Heart left ventricle (tissue), 16 donors: ENCODE results near the gene LCNL1. TPM values are rescaled to one million over a fixed set of nuclear protein-coding genes. Genes with fewer than 3 reads are reported as not detected.

ENCODE experiments used
- ATAC-seq, 4 donors: fragments of 200-7000 bp; cut with Tn5 transposase; one replicate each; pipeline ENCODE4 v1.9.1; 2020 to 2022; ENCODE audit warnings: moderate library complexity in 4 of 4, mild to moderate bottlenecking in 3 of 4, moderate number of reproducible peaks in 1 of 4
- DNase-seq, 5 donors: peaks; one replicate each; pipeline ENCODE4 v3.0.0-alpha.2; 2020
- H3K27ac ChIP-seq, 12 donors: fragments of 200-600 bp; sonication (generic) in 4 of 12; one replicate each; pipeline versions ENCODE4 v1.5.0 to v1.8.0; 2016 to 2022; ENCODE audit warnings: mild to moderate bottlenecking in 2 of 12
- H3K27me3 ChIP-seq, 9 donors: fragments of 200-600 bp; sonication (generic) in 2 of 9; one replicate each; pipeline versions ENCODE4 v1.5.1 to v1.8.0; 2016 to 2022; ENCODE audit warnings: mild to moderate bottlenecking in 3 of 9
- H3K36me3 ChIP-seq, 9 donors: fragments of 200-600 bp; sonication (generic) in 2 of 9; one replicate each; pipeline versions ENCODE4 v1.5.0 to v1.8.0; 2018 to 2022; ENCODE audit warnings: mild to moderate bottlenecking in 2 of 9
- H3K4me1 ChIP-seq, 12 donors: fragments of 200-600 bp; sonication (generic) in 4 of 12; one replicate each; pipeline versions ENCODE4 v1.5.0 to v1.8.0; 2016 to 2022; ENCODE audit warnings: mild to moderate bottlenecking in 3 of 12
- H3K4me3 ChIP-seq, 12 donors: fragments of 200-600 bp; sonication (generic) in 4 of 12; one replicate each; pipeline versions ENCODE4 v1.5.0 to v1.8.0; 2017 to 2022; ENCODE audit warnings: mild to moderate bottlenecking in 9 of 12, moderate library complexity in 4 of 12
- H3K9me3 ChIP-seq, 12 donors: fragments of 200-600 bp; sonication (generic) in 4 of 12; one replicate each; pipeline versions ENCODE4 v1.5.0 to v1.8.0; 2016 to 2022; ENCODE audit warnings: mild to moderate bottlenecking in 1 of 12
- CTCF ChIP-seq, 12 donors: fragments of 200-600 bp; sonication (generic) in 4 of 12; IDR thresholded peaks; one replicate each; pipeline versions ENCODE4 v1.5.0 to v1.8.0; 2018 to 2022; ENCODE audit warnings: antibody characterized with exemption in 12 of 12, mild to moderate bottlenecking in 5 of 12
- POLR2A ChIP-seq, 2 donors: fragments of 450-650 bp; IDR thresholded peaks; one replicate each; pipeline ENCODE4 v1.6.1; 2017; ENCODE audit warnings: antibody characterized with exemption in 2 of 2, mild to moderate bottlenecking in 2 of 2, moderate library complexity in 2 of 2
- WGBS, 4 donors: extraction: QIAGEN DNeasy Blood & Tissue Kit in 2 of 4; methylation state at CpG; one replicate each; pipeline versions ENCODE4 v1.1.5 to v1.1.7; 2013 to 2018; 5-methylcytosine and 5-hydroxymethylcytosine counted together
- intact Hi-C, 10 donors: fragments of 100-400 bp; cut with DNase I; formaldehyde crosslinking; loops; one replicate each; pipeline versions ENCODE4 v1.11.1 to v1.14.2; 2022
- polyA plus RNA-seq, 2 donors: library from polyadenylated mRNA; stranded (reverse); fragments of 200-250 nt; gene quantifications; one replicate each; pipeline ENCODE4 v1.2.3, GENCODE V29; 2013
- total RNA-seq, 9 donors: library from RNA; depleted of rRNA in 2 of 9; stranded (reverse); fragments of >200 nt in 2 of 9; fragmentation: NEBNext Ultra II Directional in 3 of 9; extraction: Animal tissue kit (Norgen Biotek cat#: 25700) in 3 of 9; gene quantifications; one replicate each; pipeline versions ENCODE4 v1.1.0 to v1.2.4, GENCODE V29; 2016 to 2023
- donor health status: ischemic (EF 13 %, LVEDD 7.1; RV severe dilation, severe dysfunction).
- donor health status: healthy with polysubstance abuse.
- donor health status: DM: no; HTN: yes; CAD: no.
- donor health status: DM: no; HTN: no; CAD: no.
- donor health status: ischemic (EF 25% LVEDD 6.9; RV normal size, moderate dysfunction).
- donor health status: ischemic (EF 25% LVEDD 5.7; RV mildly dilated, moderate dysfunction).
- donor health status: healthy.
- donor health status: DM: yes; HTN: yes; CAD: no.
- donor health status: ischemic (EF 35%, LVEDD 5.7; RV mildly dilated, moderate dysfunction).
- donor health status: nonischemic (EF 11% LVEDD 7.7; RV severe dilation, severe dysfunction).
- donor health status: DM: yes; HTN: yes; CAD: no.
- donor health status: PGD.
- donor health status: ischemic (EF 29% LVEDD 5.4; RV normal size, mild dysfunction).
- donor health status: nonischemic (EF 23%, LVEDD 6.1; RV moderate dilation, normal function).

LCNL1 gene
- total and polyA plus RNA-seq, 11 donors = 0.14 to 14.9 (median 2.7) TPM

DNA sequence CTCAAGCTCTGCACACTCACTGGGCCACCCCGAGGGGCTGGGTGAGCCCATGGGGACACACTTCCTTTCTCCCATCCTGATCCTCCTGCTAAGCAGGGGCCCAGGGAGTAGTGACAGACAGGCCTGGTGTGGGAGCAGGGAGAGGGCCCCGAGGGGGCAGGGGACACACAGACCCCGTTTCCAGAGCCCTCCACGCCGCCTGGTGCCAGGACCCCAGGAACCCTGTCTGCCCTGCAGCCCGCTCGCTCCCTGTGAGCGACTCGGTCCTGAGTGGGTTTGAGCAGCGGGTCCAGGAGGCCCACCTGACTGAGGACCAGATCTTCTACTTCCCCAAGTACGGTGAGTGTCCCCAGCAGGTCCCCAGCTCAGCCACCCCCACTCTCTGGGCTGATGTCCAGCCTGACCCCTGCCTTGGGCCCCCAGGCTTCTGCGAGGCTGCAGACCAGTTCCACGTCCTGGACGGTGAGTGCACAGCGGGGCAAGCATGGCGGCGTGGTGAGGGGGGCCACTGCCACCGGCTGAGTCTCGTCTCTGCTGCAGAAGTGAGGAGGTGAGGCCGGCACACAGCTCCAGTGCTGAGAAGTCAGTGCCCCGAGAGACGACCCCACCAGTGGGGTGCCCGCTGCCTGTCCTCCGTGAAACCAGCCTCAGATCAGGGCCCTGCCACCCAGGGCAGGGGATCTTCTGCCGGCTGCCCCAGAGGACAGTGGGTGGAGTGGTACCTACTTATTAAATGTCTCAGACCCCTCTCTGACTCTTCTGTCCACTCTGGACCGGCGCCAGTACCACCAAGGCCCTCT is 36.4 kb upstream of the LCNL1 start:
- Histone ChIP-seq H3K4me3 (no peak overlapping the region), H3K9me3 (no peaks in the 10 kb centered on the region), H3K4me1 (peaks cover 7 to 70% (median 38%) of the 10 kb centered on the region in 12 donors), H3K27me3 (no peaks in the 10 kb centered on the region), H3K27ac (peak overlapping the region in 1 of 12 donors; percentile 71), H3K36me3 (peaks cover 6 to 20% (median 17%) of the 10 kb centered on the region in 9 donors)
- intact Hi-C loops = loop anchor here in 8 of 10 donors (2.0 to 5.0 kb wide), 9 partner anchors 36 to 154 kb away; partner anchors contain the start of genes PAXX (in 3 of the 8), ABCA2 (in 1 of the 8), CLIC3 (in 1 of the 8) and FUT7 (in 1 of the 8)
- ATAC-seq (no peak), DNase-seq (peak in 2 of 5 donors; percentile 33 to 61)
- 83 to 89% (median 87%) methylated on average over 14 to 27 of the region's 27 CpGs for WGBS, 4 donors
- no peak for TF ChIP-seq CTCF (IDR thresholded peaks at IDR 0.05)
- no peak for TF ChIP-seq POLR2A (IDR thresholded peaks at IDR 0.05)

DNA sequence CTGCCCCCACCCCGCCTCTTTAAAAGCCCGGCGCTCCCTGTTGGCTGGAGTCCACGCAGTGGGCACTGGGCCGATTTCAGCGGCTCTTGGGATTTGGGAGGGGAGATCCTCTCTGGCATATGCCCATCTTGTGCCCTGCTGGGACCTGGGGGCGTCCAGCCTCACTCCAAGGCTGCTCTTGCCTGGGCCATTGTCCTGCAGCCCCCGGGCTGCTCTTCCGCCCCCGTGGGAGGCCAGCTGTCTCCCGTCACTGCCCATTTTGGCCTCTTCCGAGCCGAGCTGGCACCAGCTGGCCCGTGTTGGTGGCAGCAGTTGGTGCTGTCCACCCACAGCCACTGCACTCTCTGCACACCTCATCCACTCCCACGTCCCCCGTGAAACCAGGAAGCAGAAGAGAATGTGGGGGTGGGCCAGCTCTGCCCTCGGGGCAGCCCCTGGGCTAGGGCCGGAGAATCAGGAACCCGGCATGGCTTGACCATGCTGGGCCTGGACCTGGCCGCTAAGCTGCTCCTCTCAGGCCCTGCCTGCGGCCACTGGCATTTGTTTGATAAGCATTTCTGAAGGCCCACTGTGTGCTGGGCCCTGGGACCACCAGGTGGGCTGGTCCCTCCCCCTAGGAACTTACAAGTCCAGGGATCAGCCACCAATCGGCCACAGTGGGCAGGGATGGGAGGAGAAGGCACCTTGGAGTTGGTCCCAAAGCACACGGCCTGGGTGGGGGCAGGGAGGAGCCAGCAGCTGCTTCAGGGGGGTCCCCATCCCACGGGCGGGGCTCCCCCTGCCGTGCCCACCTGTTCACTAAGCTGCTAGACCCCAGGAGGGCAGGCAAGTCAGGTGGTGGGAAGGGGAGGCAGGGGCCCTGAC is 35.5 kb upstream of the LCNL1 start:
- 57 to 72% (median 58%) methylated on average over 20 to 26 of the region's 26 CpGs for WGBS, 4 donors
- DNase-seq (peak in 2 of 5 donors; percentile 29 to 63), ATAC-seq (no peak)
- TF ChIP-seq POLR2A (IDR thresholded peaks at IDR 0.05) (no peak), CTCF (IDR thresholded peaks at IDR 0.05) (no peak)
- Histone ChIP-seq H3K4me1 (peaks cover 4 to 68% (median 38%) of the 10 kb centered on the region in 12 donors), H3K36me3 (peaks cover 1 to 12% (median 9%) of the 10 kb centered on the region in 9 donors), H3K4me3 (no peak overlapping the region), H3K27ac (peak overlapping the region in 8 of 12 donors; percentile 1 to 92 (median 52)), H3K9me3 (no peaks in the 10 kb centered on the region), H3K27me3 (no peaks in the 10 kb centered on the region)
- intact Hi-C loops = loop anchor here in 8 of 10 donors (2.0 to 5.0 kb wide), 9 partner anchors 35 to 155 kb away; partner anchors contain the start of genes PAXX (in 3 of the 8), ABCA2 (in 1 of the 8), CLIC3 (in 1 of the 8) and FUT7 (in 1 of the 8)

GRCh38 chr9:136947955-136948510 is 34.8 kb upstream of the LCNL1 start:
- intact Hi-C loops = loop anchor here (1.0 to 5.0 kb wide), 10 partner anchors 34 to 156 kb away; partner anchors contain the start of genes PAXX (in 3 of the 10), ABCA2 (in 1 of the 10), CLIC3 (in 1 of the 10) and FUT7 (in 1 of the 10)
- TF ChIP-seq CTCF (IDR thresholded peaks at IDR 0.05) (peak; percentile 41 to 77 (median 69)), POLR2A (IDR thresholded peaks at IDR 0.05) (no peak)
- DNase-seq = peak; percentile 73 to 86 (median 77)
- Histone ChIP-seq H3K4me3 (no peak overlapping the region), H3K27ac (peak overlapping the region in 8 of 12 donors; percentile 1 to 92 (median 52)), H3K9me3 (no peaks in the 10 kb centered on the region), H3K4me1 (peaks cover 2 to 68% (median 34%) of the 10 kb centered on the region in 12 donors), H3K27me3 (no peaks in the 10 kb centered on the region), H3K36me3 (peaks cover 0 to 4% (median 1%) of the 10 kb centered on the region in 9 donors)
- ATAC-seq = peak in 1 of 4 donors; percentile 40
- WGBS, 4 donors = 22 to 30% (median 27%) methylated on average over 10 to 15 of the region's 15 CpGs
